ENCODE results near the gene EIF2AK2.

Gene EIF2AK2

DNA sequence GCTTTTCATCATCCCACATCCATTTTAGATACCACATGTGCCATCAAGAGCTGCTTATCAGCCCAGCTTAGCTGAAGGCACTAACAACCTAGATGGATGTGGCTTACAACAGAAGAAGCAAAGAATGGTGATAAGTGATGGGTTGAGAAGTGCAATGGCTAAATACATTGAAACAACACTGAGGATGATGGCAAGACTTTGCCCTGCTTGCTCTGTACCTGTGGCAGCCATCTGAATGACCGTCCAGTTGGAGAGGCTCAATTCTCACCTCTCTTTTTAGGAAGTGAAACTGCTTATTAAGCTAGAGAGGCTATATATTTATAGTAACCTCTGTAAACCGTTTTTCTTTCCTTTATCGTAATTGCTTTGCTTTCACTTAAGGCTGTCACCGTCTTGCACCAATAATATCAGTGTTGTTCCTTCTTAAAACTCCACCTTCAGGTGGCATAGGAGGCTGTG, 66.7 kb downstream of the EIF2AK2 start:
- ChIA-PET CTCF (no interaction called here), POLR2A (no interaction called here)
- Histone ChIP-seq H3K27me3 (replicated peaks in 2 of 5; ENCODE audit: control insufficient read depth in 4 of 5, insufficient read depth in 5 of 5, low read length in 4 of 5) (no peaks in the 10 kb centered on the region), H3K9me3 (ENCODE audit: control extremely low read depth in 1 of 5, control insufficient read depth in 4 of 5, insufficient read depth in 2 of 5, low read depth in 1 of 5, low read length in 4 of 5) (no peaks in the 10 kb centered on the region), H3K27ac (ENCODE audit: insufficient read depth in 1 of 2, low read depth in 1 of 2, low read length in 2 of 2, poor library complexity in 1 of 2, severe bottlenecking in 2 of 2) (no peak overlapping the region), H3K4me1 (ENCODE audit: control extremely low read depth in 1 of 4, control insufficient read depth in 4 of 4, insufficient read depth in 4 of 4, low read length in 3 of 4) (peaks cover 0 to 10% (median 7%) of the 10 kb centered on the region in 4 experiments), H3K36me3 (ENCODE audit: control insufficient read depth in 4 of 4, insufficient read depth in 4 of 4, low read length in 3 of 4) (peaks cover 11 to 57% (median 38%) of the 10 kb centered on the region in 4 experiments), H3K4me3 (ENCODE audit: control insufficient read depth in 1 of 7, extremely low read depth in 1 of 7, insufficient read depth in 4 of 7, low read depth in 2 of 7, low read length in 6 of 7) (no peak overlapping the region)
- WGBS (ENCODE audit: insufficient coverage), result 89% methylated on average over 1 of the region's 4 CpGs
- no peak for DNase-seq

DNA sequence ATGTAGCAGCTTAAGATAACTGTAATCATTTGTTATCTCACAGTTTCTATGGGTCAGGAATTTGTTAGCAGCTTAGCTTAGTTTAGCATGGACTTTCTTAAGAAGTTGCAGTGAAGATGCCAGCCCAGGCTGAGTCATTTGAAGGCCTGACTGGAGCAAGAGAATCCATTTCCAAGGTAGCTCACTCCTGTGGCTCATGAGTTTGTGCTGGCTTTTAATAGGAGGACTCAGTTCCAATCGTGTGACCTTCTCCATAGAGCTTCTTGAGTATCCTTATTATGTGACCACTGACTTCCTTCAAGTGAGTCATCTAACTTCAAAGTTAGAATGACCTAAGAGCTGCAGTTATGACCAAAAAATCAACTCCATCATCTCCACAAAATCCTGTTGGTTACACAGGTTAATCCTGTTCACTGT, 71.0 kb downstream of the EIF2AK2 start:
- CTCF ChIA-PET, result interaction anchor here (1.2 to 1.3 kb wide), 3 partner anchors 14 to 60 kb away, joined by 3 to 4 read pairs (median 3); no protein-coding TSS in a partner anchor
- peak; percentile 19 to 66 (median 53) for DNase-seq
- Histone ChIP-seq H3K9me3 (ENCODE audit: control extremely low read depth in 1 of 5, control insufficient read depth in 4 of 5, insufficient read depth in 2 of 5, low read depth in 1 of 5, low read length in 4 of 5) (no peaks in the 10 kb centered on the region), H3K27me3 (replicated peaks in 2 of 5; ENCODE audit: control insufficient read depth in 4 of 5, insufficient read depth in 5 of 5, low read length in 4 of 5) (no peaks in the 10 kb centered on the region), H3K4me3 (ENCODE audit: control insufficient read depth in 1 of 7, extremely low read depth in 1 of 7, insufficient read depth in 4 of 7, low read depth in 2 of 7, low read length in 6 of 7) (peak overlapping the region in 3 of 7 experiments; percentile 98 to 100 (median 99)), H3K36me3 (ENCODE audit: control insufficient read depth in 4 of 4, insufficient read depth in 4 of 4, low read length in 3 of 4) (peaks cover 5 to 26% (median 21%) of the 10 kb centered on the region in 4 experiments), H3K27ac (ENCODE audit: insufficient read depth in 1 of 2, low read depth in 1 of 2, low read length in 2 of 2, poor library complexity in 1 of 2, severe bottlenecking in 2 of 2) (no peak overlapping the region), H3K4me1 (ENCODE audit: control extremely low read depth in 1 of 4, control insufficient read depth in 4 of 4, insufficient read depth in 4 of 4, low read length in 3 of 4) (peaks cover 20 to 48% (median 36%) of the 10 kb centered on the region in 4 experiments)
- no CpG with 5 or more reads among the region's 1 CpG for WGBS (ENCODE audit: insufficient coverage)
- POLR2A ChIA-PET, result no interaction called here

DNA sequence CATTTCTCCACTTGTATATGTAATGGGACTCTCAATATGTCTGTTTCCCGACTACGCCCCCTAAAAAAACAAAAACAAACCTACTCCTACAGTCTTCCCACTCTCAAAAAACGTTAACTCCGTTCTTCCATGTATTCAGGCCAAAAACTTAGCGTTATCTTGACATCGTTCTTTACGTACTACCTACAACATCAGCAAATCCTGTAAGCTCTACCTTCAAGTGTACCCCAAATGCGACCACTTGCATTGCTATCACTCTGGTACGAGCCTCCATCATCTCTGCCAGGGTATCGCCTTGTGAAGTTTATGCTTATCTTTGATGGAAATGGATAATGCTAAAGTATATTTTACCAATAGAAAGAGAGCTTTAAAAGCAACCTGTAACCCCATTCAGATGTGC, 72.0 kb downstream of the EIF2AK2 start:
- Histone ChIP-seq H3K4me1 (ENCODE audit: control extremely low read depth in 1 of 4, control insufficient read depth in 4 of 4, insufficient read depth in 4 of 4, low read length in 3 of 4) (peaks cover 29 to 57% (median 41%) of the 10 kb centered on the region in 4 experiments), H3K27ac (ENCODE audit: insufficient read depth in 1 of 2, low read depth in 1 of 2, low read length in 2 of 2, poor library complexity in 1 of 2, severe bottlenecking in 2 of 2) (peak overlapping the region; percentile 88 to 90), H3K27me3 (replicated peaks in 2 of 5; ENCODE audit: control insufficient read depth in 4 of 5, insufficient read depth in 5 of 5, low read length in 4 of 5) (no peaks in the 10 kb centered on the region), H3K4me3 (ENCODE audit: control insufficient read depth in 1 of 7, extremely low read depth in 1 of 7, insufficient read depth in 4 of 7, low read depth in 2 of 7, low read length in 6 of 7) (peak overlapping the region; percentile 72 to 100 (median 96)), H3K36me3 (ENCODE audit: control insufficient read depth in 4 of 4, insufficient read depth in 4 of 4, low read length in 3 of 4) (peaks cover 2 to 24% (median 14%) of the 10 kb centered on the region in 4 experiments), H3K9me3 (ENCODE audit: control extremely low read depth in 1 of 5, control insufficient read depth in 4 of 5, insufficient read depth in 2 of 5, low read depth in 1 of 5, low read length in 4 of 5) (no peaks in the 10 kb centered on the region)
- CTCF ChIA-PET, result interaction anchor here (0.8 to 1.3 kb wide), 3 partner anchors 23 to 26 kb away, joined by 3 to 4 read pairs (median 3); no protein-coding TSS in a partner anchor
- peak in 1 of 3 donors; percentile 24 for DNase-seq
- 0% methylated on average over 8 of the region's 10 CpGs for WGBS (ENCODE audit: insufficient coverage)
- POLR2A ChIA-PET, result no interaction called here

DNA sequence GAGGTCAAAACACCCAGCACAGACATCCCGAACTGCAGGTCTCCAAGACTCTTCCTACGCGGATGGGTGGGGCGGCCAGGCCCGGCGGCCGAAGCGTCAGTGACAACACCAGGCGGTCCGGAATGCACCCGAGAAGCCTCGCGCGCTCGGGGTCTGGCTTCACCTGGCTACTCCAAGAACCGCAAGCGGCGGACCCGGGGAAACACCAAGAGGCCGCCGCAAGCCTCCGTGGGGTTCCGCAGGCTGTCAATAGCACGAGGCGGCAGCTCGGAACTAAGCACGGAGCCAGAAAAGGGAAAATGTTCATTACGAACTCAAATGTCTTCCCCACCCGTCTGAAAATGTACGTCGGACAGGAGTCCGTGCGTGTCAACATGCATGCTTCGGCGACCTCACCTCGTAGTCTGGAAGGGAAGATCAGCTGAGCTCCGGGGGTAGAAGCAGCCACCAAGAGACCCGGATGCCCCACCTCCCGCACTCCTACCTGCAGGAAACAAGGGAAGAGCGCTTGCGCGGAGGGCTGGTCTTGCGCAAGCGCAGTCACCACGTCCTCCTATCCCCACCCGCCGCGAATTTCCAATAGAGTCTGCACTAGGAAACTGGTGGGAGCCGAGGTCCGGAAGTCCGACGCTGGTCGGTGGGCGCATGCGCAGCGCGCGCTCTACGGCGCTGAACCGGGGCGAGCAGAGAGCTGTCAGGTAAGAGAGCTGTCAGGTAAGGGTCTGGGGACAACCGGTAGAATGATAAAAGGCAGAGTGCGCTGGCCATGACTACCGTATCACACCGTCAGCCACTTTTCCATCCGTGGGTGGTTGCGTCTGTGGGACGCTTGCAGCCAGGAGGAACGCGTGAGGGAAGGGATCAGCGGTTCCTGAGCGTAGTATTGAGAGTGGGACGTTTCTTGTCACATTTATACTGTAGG, 72.6 kb downstream of the EIF2AK2 start, which contains the start of the genes GPATCH11 and HEATR5B:
Gene GPATCH11, plus strand, starts transcription at position 646 of the 922 bp plus-strand sequence. CDS start 3,864 bp downstream, outside the sequence.
Gene HEATR5B, minus strand, starts transcription at position 500 of the 922 bp plus-strand sequence. CDS start 958 bp downstream, outside the sequence.
- H3K27me3 ChIP-seq (replicated peaks in 2 of 5; ENCODE audit: control insufficient read depth in 4 of 5, insufficient read depth in 5 of 5, low read length in 4 of 5), result no peaks in the 10 kb centered on the region
- H3K4me1 ChIP-seq (ENCODE audit: control extremely low read depth in 1 of 4, control insufficient read depth in 4 of 4, insufficient read depth in 4 of 4, low read length in 3 of 4), result peaks cover 29 to 63% (median 45%) of the 10 kb centered on the region in 4 experiments
- POLR2A ChIA-PET, result interaction anchor here (0.8 kb wide), 1 partner anchor 21 kb away, joined by 3 read pairs; no protein-coding TSS in a partner anchor
- peak within 1 kb of the TSS; percentile 72 to 100 (median 96) for H3K4me3 ChIP-seq (ENCODE audit: control insufficient read depth in 1 of 7, extremely low read depth in 1 of 7, insufficient read depth in 4 of 7, low read depth in 2 of 7, low read length in 6 of 7)
- H3K9me3 ChIP-seq (ENCODE audit: control extremely low read depth in 1 of 5, control insufficient read depth in 4 of 5, insufficient read depth in 2 of 5, low read depth in 1 of 5, low read length in 4 of 5), result no peaks in the 10 kb centered on the region
- H3K36me3 ChIP-seq (ENCODE audit: control insufficient read depth in 4 of 4, insufficient read depth in 4 of 4, low read length in 3 of 4), result peaks cover 0 to 23% (median 9%) of the 10 kb centered on the region in 4 experiments
- H3K27ac ChIP-seq (ENCODE audit: insufficient read depth in 1 of 2, low read depth in 1 of 2, low read length in 2 of 2, poor library complexity in 1 of 2, severe bottlenecking in 2 of 2), result peak within 1 kb of the TSS; percentile 88 to 90
- WGBS (ENCODE audit: insufficient coverage), result 0% methylated on average over 52 of the region's 74 CpGs
- CTCF ChIA-PET, result interaction anchor here (0.8 to 1.3 kb wide), 2 partner anchors 22 to 24 kb away, joined by 3 to 4 read pairs; no protein-coding TSS in a partner anchor
- DNase-seq, result peak; percentile 91 to 94 (median 94)

DNA sequence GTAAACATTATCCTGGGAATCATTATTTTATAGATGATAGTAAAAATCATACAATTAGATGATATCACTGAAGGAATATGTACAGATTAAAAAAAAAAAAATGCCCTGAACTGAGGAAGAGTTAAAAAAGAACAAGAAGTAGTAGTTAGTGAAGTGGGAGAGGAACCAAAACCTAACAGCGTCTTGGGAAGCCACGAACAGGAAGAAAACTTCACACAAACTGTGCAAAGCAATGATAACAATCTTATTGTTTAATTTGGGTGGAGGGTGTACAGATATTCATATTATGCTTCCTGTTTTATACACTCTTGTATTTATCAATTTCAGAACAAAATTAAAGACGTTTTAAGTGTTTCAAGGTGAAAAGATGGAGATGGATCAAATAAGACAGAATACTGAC, 76.1 kb downstream of the EIF2AK2 start:
- Histone ChIP-seq H3K9me3 (ENCODE audit: control extremely low read depth in 1 of 5, control insufficient read depth in 4 of 5, insufficient read depth in 2 of 5, low read depth in 1 of 5, low read length in 4 of 5) (no peaks in the 10 kb centered on the region), H3K27me3 (replicated peaks in 2 of 5; ENCODE audit: control insufficient read depth in 4 of 5, insufficient read depth in 5 of 5, low read length in 4 of 5) (no peaks in the 10 kb centered on the region), H3K4me1 (ENCODE audit: control extremely low read depth in 1 of 4, control insufficient read depth in 4 of 4, insufficient read depth in 4 of 4, low read length in 3 of 4) (peaks cover 29 to 67% (median 43%) of the 10 kb centered on the region in 4 experiments), H3K4me3 (ENCODE audit: control insufficient read depth in 1 of 7, extremely low read depth in 1 of 7, insufficient read depth in 4 of 7, low read depth in 2 of 7, low read length in 6 of 7) (peak overlapping the region in 3 of 7 experiments; percentile 16 to 61 (median 61)), H3K36me3 (ENCODE audit: control insufficient read depth in 4 of 4, insufficient read depth in 4 of 4, low read length in 3 of 4) (peaks cover 13 to 29% (median 19%) of the 10 kb centered on the region in 4 experiments), H3K27ac (ENCODE audit: insufficient read depth in 1 of 2, low read depth in 1 of 2, low read length in 2 of 2, poor library complexity in 1 of 2, severe bottlenecking in 2 of 2) (peak overlapping the region; percentile 95 to 97)
- ChIA-PET CTCF (no interaction called here), POLR2A (no interaction called here)
- peak; percentile 54 to 80 (median 71) for DNase-seq
- no CpG with 5 or more reads among the region's 3 CpGs for WGBS (ENCODE audit: insufficient coverage)

DNA sequence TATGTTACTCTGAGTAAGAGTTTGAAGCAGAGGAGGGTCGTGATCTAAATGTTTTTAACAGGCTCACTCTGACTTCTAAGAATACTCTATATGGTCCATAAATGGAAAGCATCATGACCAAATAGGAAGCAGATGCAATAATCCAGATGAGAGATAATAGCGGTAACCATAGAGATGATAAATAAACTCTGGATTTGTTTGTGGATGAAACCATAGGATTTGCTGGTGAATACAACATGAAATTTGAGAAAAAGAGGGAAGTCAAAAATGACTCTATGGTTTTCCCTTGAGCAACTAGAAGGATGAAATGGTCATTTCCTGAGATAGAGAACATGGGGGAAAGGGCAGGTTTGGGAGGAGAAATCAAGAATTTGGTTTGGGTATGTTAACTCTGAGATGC, 76.5 kb downstream of the EIF2AK2 start:
- H3K27me3 ChIP-seq (replicated peaks in 2 of 5; ENCODE audit: control insufficient read depth in 4 of 5, insufficient read depth in 5 of 5, low read length in 4 of 5), result no peaks in the 10 kb centered on the region
- CTCF ChIA-PET, result no interaction called here
- H3K4me1 ChIP-seq (ENCODE audit: control extremely low read depth in 1 of 4, control insufficient read depth in 4 of 4, insufficient read depth in 4 of 4, low read length in 3 of 4), result peaks cover 29 to 63% (median 39%) of the 10 kb centered on the region in 4 experiments
- H3K27ac ChIP-seq (ENCODE audit: insufficient read depth in 1 of 2, low read depth in 1 of 2, low read length in 2 of 2, poor library complexity in 1 of 2, severe bottlenecking in 2 of 2), result peak overlapping the region; percentile 95 to 97
- peaks cover 0 to 2% (median 0%) of the 10 kb centered on the region in 5 experiments for H3K9me3 ChIP-seq (ENCODE audit: control extremely low read depth in 1 of 5, control insufficient read depth in 4 of 5, insufficient read depth in 2 of 5, low read depth in 1 of 5, low read length in 4 of 5)
- peak; percentile 84 to 94 (median 91) for DNase-seq
- peaks cover 13 to 33% (median 22%) of the 10 kb centered on the region in 4 experiments for H3K36me3 ChIP-seq (ENCODE audit: control insufficient read depth in 4 of 4, insufficient read depth in 4 of 4, low read length in 3 of 4)
- WGBS (ENCODE audit: insufficient coverage), result 0% methylated on average over 1 of the region's 2 CpGs
- POLR2A ChIA-PET, result no interaction called here
- H3K4me3 ChIP-seq (ENCODE audit: control insufficient read depth in 1 of 7, extremely low read depth in 1 of 7, insufficient read depth in 4 of 7, low read depth in 2 of 7, low read length in 6 of 7), result peak overlapping the region in 2 of 7 experiments; percentile 12 to 61

All from common myeloid progenitor, CD34-positive (primary cell).